Bronchus fibroblast of lung (primary cell): ENCODE measurements around the gene RNF223. TPM values are rescaled to one million over a fixed set of nuclear protein-coding genes. Genes with fewer than 3 reads are reported as not detected.

ENCODE experiments used
- total RNA-seq: library from RNA; depleted of rRNA; stranded (reverse); fragments of >200 nt; gene quantifications from 2 replicates; pipeline ENCODE4 v1.2.3, GENCODE V29; 2015

The RNF223 gene
- total RNA-seq: not detected in 2 replicates

GRCh38 chr1:1073743-1074587 lies at the start of gene RNF223:
Gene RNF223, minus strand, starts transcription at chr1:1074306. Its CDS starts 1,740 bp downstream, at chr1:1072566.

GRCh38 chr1:1115786-1116700 lies 41.9 kb upstream of the RNF223 start, which contains the start of gene C1orf159:
Gene C1orf159, minus strand, starts transcription at chr1:1116089. Its CDS starts 24,546 bp downstream, at chr1:1091543.

Other genes with a start within 250 kb of the RNF223 start
- gene SAMD11, start 150.4 kb downstream of the RNF223 start, total RNA-seq: 1.8 and 2.5 TPM in 2 replicates
- gene NOC2L, start 115.0 kb downstream of the RNF223 start, total RNA-seq: 83.5 and 93.8 TPM in 2 replicates
- gene KLHL17, start 113.7 kb downstream of the RNF223 start, total RNA-seq: 9.8 and 9.9 TPM in 2 replicates
- gene PLEKHN1, start 107.8 kb downstream of the RNF223 start, total RNA-seq: 1.2 and 1.9 TPM in 2 replicates
- not detected in 2 replicates for gene PERM1, start 92.2 kb downstream of the RNF223 start, total RNA-seq
- gene HES4, start 74.2 kb downstream of the RNF223 start, total RNA-seq: 4.3 and 5.5 TPM in 2 replicates
- gene ISG15, start 60.8 kb downstream of the RNF223 start, total RNA-seq: 45.9 and 55.6 TPM in 2 replicates
- 36.4 and 39.3 TPM in 2 replicates for gene AGRN, start 54.2 kb downstream of the RNF223 start, total RNA-seq
- 13.8 and 14.7 TPM in 2 replicates for gene C1orf159, start 41.8 kb upstream of the RNF223 start, total RNA-seq
- gene TTLL10, start 99.6 kb upstream of the RNF223 start, total RNA-seq: not detected in 2 replicates
- 0.34 TPM in 1 of 2 replicates, not detected in the other for gene TNFRSF18, start 132.3 kb upstream of the RNF223 start, total RNA-seq
- gene TNFRSF4, start 139.8 kb upstream of the RNF223 start, total RNA-seq: 0.17 and 0.30 TPM in 2 replicates
- gene SDF4, start 157.7 kb upstream of the RNF223 start, total RNA-seq: 125 and 128 TPM in 2 replicates
- gene B3GALT6, start 157.9 kb upstream of the RNF223 start, total RNA-seq: 23.2 and 25.7 TPM in 2 replicates
- 0.17 and 0.59 TPM in 2 replicates for gene C1QTNF12, start 172.4 kb upstream of the RNF223 start, total RNA-seq
- 45.9 and 61.7 TPM in 2 replicates for gene UBE2J2, start 199.5 kb upstream of the RNF223 start, total RNA-seq
- 0.30 and 1.2 TPM in 2 replicates for gene SCNN1D, start 206.1 kb upstream of the RNF223 start, total RNA-seq
- 27.6 and 28.9 TPM in 2 replicates for gene ACAP3, start 233.6 kb upstream of the RNF223 start, total RNA-seq
- 32.4 and 42.2 TPM in 2 replicates for gene PUSL1, start 234.3 kb upstream of the RNF223 start, total RNA-seq